ENCODE measurements around the gene ATP8A1.

- TF ChIP-seq CTCF (IDR thresholded peaks at IDR 0.05): no peak
- no peak for TF ChIP-seq POLR2A (IDR thresholded peaks at IDR 0.05; ENCODE audit: low read depth)
- no peak for TF ChIP-seq EP300 (IDR thresholded peaks at IDR 0.05)
Observed at GRCh38 chr4:42364266-42365053, 292.4 kb downstream of the ATP8A1 start.

Data from esophagus muscularis mucosa (tissue), 4 donors.